Measurements from ENCODE around the gene OR52E1.

OR52E1 gene

GRCh38 chr11:5118893-5119292 is 49.5 kb downstream of the OR52E1 start:
- DNase-seq, result no peak
